GM19452 (cell line): ENCODE measurements around the gene RPS21.
A peak's percentile ranks its signal among the peaks of the same experiment; 100 is the strongest.

Source experiments
- ATAC-seq: cut with Tn5 transposase; IDR thresholded peaks from one replicate; pipeline ENCODE4 v1.9.1; 2021; ENCODE audit not compliant: unreplicated experiment

The RPS21 gene

DNA sequence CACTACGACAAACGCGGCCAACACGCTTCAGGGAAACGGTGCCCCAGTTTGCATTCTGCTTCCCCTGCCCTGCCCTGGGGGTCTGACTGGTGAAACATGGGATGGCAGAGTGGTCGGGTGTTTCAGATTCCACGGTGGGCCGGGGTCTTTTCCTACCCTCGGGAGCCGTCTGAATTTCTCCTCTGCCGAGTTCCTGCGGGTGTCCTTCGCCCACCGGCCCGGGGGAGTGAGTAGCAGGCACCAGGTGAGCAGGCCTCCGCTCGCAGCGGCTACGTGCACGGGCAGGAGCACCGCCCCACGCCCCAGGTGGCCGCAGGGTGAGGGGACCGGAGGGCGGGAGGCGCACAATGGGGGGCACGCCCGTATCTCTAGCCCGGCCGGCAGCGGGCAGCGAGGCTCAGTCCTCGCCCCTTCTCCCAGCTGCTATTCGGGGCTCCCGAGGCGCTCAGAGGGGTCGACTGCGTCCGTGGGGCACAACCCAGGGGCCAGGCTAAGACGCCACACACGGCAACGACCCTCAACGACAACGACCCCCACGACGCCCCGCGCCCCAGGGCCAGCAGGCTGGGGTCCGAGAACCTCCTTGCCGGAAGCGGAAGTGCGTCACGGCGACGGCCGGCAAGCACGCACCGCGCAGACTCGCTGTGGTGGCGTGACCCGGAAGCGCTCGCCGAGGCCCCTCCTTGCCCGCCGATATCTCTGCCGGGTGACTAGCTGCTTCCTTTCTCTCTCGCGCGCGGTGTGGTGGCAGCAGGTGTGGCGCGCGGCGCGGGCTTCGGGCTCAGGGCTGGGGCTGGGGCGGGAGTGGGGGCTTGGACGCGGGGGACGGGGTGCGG is at the start of gene RPS21:
RPS21 (plus strand) TSS at position 721 of the 836 bp plus-strand sequence. CDS start 236 bp downstream, outside the sequence.
- peak; percentile 79 for ATAC-seq

DNA sequence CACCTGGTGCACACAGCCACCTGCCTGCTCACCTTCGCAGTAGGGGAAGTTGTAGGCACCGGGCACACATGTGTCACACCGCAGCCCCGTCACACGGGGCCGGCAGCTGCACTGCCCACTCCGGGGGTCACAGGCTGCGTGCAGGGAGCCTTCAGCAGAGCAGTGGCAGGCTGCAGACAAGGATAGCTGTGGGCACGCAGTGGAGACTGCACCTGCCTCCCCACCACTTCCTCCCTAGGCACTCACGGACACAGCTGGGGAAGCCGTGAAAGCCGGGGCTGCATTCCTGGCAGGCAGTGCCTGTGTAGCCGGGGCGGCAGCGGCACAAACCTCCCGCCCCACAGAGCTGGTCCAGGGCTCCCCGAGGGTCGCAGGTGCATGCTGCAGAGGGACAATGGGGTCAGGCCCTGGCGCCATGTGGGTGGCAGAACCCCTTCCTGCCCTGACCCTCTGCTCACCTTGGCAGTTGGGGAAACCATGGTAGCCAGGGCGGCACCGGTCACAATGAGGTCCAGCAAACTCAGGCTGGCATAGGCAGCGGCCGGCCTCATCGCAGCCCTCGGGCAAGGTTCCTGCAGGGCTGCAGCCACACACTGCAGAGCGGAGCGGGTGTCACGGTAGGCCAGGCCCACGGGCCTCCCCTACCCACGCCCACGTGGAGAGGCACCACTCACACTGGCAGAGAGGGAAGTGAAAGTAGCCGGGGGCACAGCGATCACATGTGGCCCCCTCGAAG is 49.2 kb upstream of the RPS21 start:
- ATAC-seq: peak; percentile 60

DNA sequence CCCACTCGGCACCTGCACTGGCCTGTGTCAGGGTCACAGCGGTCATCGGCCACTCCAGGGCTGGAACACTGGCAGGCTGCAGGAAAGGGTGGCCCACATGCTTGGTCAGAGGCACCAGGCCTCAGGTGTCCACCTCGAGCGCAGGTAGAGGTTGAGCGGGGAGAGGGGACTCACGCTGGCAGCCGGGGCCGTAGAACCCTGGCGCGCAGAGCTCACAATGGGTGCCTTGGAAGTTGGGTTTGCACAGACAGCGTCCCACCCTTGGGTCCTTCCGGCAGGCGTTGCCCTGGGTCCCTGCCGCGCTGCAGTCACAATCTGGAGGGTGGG is 48.6 kb upstream of the RPS21 start:
- ATAC-seq: no peak

DNA sequence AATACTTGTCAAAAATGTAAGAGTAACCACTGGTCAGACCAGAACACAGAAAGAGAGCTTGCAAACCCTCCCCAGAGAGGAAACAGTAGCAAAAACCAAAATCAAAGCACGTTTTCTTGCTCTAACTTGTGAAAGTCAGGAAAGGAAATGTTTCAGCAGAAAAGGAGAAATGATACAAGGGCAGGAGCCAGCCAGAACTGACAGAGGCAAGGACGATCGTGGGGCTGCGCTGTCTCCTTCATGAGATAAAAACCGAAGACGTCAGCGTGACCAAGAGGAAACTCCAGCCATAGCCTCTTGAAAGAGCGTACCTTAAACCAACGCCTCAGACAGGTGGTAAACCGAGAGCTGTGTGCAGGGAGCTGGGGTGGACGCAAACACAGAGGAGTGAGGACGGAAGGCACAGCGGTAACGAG is 47.2 kb upstream of the RPS21 start:
- peak; percentile 63 for ATAC-seq

GRCh38 chr20:62342910-62343309 is 44.0 kb upstream of the RPS21 start:
- no peak for ATAC-seq

DNA sequence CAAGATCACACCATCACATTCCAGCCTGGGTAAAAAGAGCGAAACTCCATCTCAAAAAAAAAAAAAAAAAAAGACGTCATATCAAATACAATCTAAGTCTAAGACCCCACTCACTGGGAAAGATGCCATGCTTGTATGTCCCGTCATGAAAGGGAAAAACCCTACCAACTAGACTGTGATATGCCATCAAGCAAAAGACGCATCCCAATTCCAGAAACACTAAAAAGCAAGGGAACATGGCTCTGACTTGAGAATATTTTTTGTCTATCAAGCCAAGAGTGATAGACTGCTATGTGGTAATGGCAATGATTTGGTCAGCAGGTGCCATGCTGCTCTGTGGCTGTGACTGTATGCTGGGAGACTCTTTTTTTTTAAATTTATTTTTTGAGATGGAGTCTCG is 42.8 kb upstream of the RPS21 start:
- ATAC-seq: no peak

- no peak for ATAC-seq
These were observed 42.1 kb upstream of the RPS21 start for GRCh38 chr20:62344782-62345181.

GRCh38 chr20:62345681-62346370 is 41.1 kb upstream of the RPS21 start:
- no peak for ATAC-seq

- no peak for ATAC-seq
These were observed 40.3 kb upstream of the RPS21 start for GRCh38 chr20:62346398-62347150.

DNA sequence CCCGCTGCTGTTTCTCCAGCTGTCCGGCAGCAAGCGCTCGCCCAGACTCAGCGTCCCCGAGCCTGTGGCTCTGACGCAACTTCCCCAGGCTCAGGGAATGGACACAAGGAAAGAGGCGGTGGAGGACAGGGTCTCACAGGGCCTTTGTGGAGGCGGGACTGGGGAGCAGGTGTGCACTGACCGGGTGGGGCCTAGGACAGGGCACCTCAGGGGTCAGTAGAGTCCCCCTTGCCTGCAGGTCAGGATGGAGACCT is 39.8 kb upstream of the RPS21 start:
- ATAC-seq: no peak

DNA sequence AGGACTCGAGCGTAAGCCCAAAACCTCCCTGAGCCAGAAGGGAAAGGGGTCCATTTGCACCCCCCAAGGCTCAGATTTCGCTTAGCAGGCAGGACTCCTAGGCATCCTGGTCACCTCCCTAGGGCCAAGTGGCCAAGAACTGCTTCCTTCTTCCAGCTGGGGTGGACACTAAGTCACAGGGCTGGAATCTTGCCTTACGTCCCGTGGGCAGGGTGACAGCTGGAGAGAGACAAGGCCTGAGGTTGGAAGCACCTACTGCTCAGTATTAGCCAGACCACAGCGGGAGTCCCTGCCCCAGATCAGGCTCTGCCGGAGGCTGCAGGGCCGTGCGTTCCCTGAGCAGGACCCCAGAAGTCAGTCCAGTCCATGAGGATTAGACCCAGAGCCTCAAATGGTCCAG is 39.5 kb upstream of the RPS21 start:
- ATAC-seq: no peak

GRCh38 chr20:62348604-62349003 is 38.3 kb upstream of the RPS21 start:
- no peak for ATAC-seq

GRCh38 chr20:62349556-62350097 is 37.3 kb upstream of the RPS21 start:
- ATAC-seq: no peak

DNA sequence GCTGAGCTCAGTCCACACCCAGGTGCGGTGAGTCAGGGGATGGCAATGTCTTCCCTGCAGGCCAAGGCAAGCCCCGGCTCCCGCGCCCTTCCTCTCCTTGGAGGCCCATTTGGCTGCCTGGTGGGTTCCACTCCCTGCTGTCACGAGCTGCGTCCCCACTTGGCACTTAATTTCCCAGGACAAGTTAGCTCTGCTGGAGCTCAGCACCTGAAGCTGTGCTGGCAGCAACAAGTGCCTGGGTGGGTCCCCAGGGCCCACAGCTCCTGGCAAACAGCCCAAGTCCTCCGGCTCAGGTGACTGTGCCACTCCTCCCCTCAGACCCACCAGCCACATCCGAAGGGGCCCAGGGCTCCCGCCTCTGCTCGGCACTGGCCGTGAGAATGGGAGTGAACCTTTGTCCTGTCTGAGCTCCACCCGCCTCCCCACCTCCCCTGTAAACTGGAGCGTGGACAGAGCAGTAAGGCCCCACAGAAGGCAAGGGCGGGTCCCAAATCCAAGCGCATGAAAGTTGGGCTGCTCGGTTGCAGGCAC is 36.7 kb upstream of the RPS21 start:
- ATAC-seq: no peak

GRCh38 chr20:62350629-62351422 is 36.1 kb upstream of the RPS21 start:
- no peak for ATAC-seq

DNA sequence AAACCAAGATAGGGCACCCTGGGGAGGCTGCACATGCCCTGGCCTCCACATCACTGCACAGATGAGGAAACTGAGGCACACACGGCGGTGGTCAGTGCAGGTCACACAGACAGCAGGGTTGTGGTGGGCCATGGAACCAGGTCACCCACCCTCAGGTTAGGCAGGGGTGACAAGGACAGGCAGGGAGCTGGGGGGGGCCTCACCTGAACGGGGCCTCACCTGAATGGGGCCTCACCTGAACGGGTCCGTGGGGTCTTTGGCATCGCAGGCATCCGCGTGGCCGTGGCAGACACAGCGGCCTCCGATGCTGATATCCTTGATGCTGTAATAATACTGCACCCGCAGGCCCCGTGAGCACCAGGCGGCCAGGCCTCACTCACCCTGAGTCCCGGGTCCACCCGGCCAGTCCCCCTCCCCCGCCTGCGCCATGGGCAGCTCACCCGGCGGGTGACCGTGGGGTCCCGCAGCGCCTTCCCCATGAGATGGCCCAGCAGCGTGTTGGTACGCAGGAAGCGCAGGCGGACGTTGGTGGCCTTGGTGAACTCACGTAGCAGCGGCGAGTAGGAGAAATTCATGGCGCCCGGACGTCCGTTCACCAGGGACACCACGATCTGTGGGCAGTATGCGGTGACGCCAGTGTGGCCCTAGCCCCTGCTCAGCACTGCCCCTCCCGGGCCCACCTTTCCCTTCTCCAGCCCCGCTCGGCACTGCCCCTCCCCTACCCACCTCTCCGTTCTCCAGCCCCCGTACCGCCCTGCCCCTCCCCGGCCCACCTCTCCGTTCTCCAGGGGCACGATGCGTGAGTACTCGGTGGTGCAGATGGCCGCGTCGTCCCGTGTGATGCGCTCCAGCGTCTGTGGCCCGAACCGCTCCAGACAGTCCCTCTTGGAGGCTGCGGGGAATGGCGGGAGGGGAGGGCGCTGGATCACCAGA is 35.2 kb upstream of the RPS21 start:
- no peak for ATAC-seq

- no peak for ATAC-seq
These were observed 34.3 kb upstream of the RPS21 start for GRCh38 chr20:62352402-62353288.
